Nephron progenitor cell (in vitro differentiated cells): Measurements from ENCODE around the gene PDZRN3.
A peak's percentile ranks its signal among the peaks of the same experiment; 100 is the strongest.

Experiments
- DNase-seq: peaks from one replicate; pipeline ENCODE4 v3.0.0; 2021
- H3K27ac Mint-ChIP-seq: 2 replicates; pipeline ENCODE4 v1.8.0; 2021; ENCODE audit warnings: mild to moderate bottlenecking, moderate library complexity, mixed read lengths
- H3K27me3 Mint-ChIP-seq: 2 replicates; pipeline ENCODE4 v1.8.0; 2021; ENCODE audit warnings: mild to moderate bottlenecking, low read depth, mixed read lengths; ENCODE audit not compliant: poor library complexity
- H3K36me3 Mint-ChIP-seq: 2 replicates; pipeline ENCODE4 v1.8.0; 2021; ENCODE audit warnings: low read depth, mixed read lengths
- H3K4me1 Mint-ChIP-seq: 2 replicates; pipeline ENCODE4 v1.8.0; 2021; ENCODE audit warnings: mixed read lengths
- H3K4me3 Mint-ChIP-seq: 2 replicates; pipeline ENCODE4 v1.8.0; 2021; ENCODE audit warnings: mild to moderate bottlenecking, moderate library complexity, mixed read lengths
- H3K9me3 Mint-ChIP-seq: 2 replicates; pipeline ENCODE4 v1.8.0; 2021; ENCODE audit warnings: mild to moderate bottlenecking, moderate library complexity, mixed read lengths
- CTCF ChIP-seq: fragments of 200-600 bp; sonication (generic); IDR thresholded peaks from 2 replicates; pipeline ENCODE4 v1.5.0; 2021; ENCODE audit warnings: antibody characterized with exemption

Gene PDZRN3

GRCh38 chr3:73523661-73524060 lies 101.1 kb downstream of the PDZRN3 start:
- TF ChIP-seq CTCF = no peak
- Mint-ChIP-seq H3K36me3 (peaks cover 23% of the 10 kb centered on the region), H3K27ac (no peak overlapping the region), H3K9me3 (peaks cover 13% of the 10 kb centered on the region), H3K4me1 (peaks cover 37% of the 10 kb centered on the region), H3K4me3 (no peak overlapping the region), H3K27me3 (peaks cover 3% of the 10 kb centered on the region)
- no peak for DNase-seq

GRCh38 chr3:73521734-73522336 lies 102.9 kb downstream of the PDZRN3 start:
- peaks cover 23% of the 10 kb centered on the region for H3K36me3 Mint-ChIP-seq
- DNase-seq = no peak
- H3K9me3 Mint-ChIP-seq = peaks cover 13% of the 10 kb centered on the region
- no peak overlapping the region for H3K4me3 Mint-ChIP-seq
- peaks cover 3% of the 10 kb centered on the region for H3K27me3 Mint-ChIP-seq
- no peak for TF ChIP-seq CTCF
- H3K4me1 Mint-ChIP-seq = peaks cover 31% of the 10 kb centered on the region
- H3K27ac Mint-ChIP-seq = peak overlapping the region; percentile 80

- H3K36me3 Mint-ChIP-seq = peaks cover 20% of the 10 kb centered on the region
- H3K4me1 Mint-ChIP-seq = peaks cover 31% of the 10 kb centered on the region
- DNase-seq = no peak
- no peak for TF ChIP-seq CTCF
- peaks cover 13% of the 10 kb centered on the region for H3K9me3 Mint-ChIP-seq
- no peak overlapping the region for H3K27ac Mint-ChIP-seq
- H3K27me3 Mint-ChIP-seq = peaks cover 3% of the 10 kb centered on the region
- no peak overlapping the region for H3K4me3 Mint-ChIP-seq
These were observed 103.7 kb downstream of the PDZRN3 start for GRCh38 chr3:73520931-73521461.

- peaks cover 2% of the 10 kb centered on the region for H3K27me3 Mint-ChIP-seq
- no peak overlapping the region for H3K4me3 Mint-ChIP-seq
- peaks cover 58% of the 10 kb centered on the region for H3K4me1 Mint-ChIP-seq
- peaks cover 9% of the 10 kb centered on the region for H3K36me3 Mint-ChIP-seq
- no peak overlapping the region for H3K27ac Mint-ChIP-seq
- DNase-seq = no peak
- peaks cover 3% of the 10 kb centered on the region for H3K9me3 Mint-ChIP-seq
- TF ChIP-seq CTCF = no peak
These were observed 108.1 kb downstream of the PDZRN3 start for GRCh38 chr3:73516631-73517030.

GRCh38 chr3:73513260-73513659 lies 111.5 kb downstream of the PDZRN3 start:
- DNase-seq = no peak
- H3K27me3 Mint-ChIP-seq = no peaks in the 10 kb centered on the region
- TF ChIP-seq CTCF = no peak
- peaks cover 66% of the 10 kb centered on the region for H3K4me1 Mint-ChIP-seq
- H3K27ac Mint-ChIP-seq = peak overlapping the region; percentile 17
- H3K9me3 Mint-ChIP-seq = peaks cover 3% of the 10 kb centered on the region
- H3K4me3 Mint-ChIP-seq = no peak overlapping the region
- H3K36me3 Mint-ChIP-seq = peaks cover 4% of the 10 kb centered on the region
